Body of pancreas (tissue), 4 donors: ENCODE measurements around the gene APOC4.

Experiments
- CTCF ChIP-seq, 7 experiments: fragments of 450-650 bp in 4 of 7; fragments of 200-600 bp in 3 of 7; sonication (generic) in 3 of 7; IDR thresholded peaks; one replicate each; pipeline ENCODE4 v1.5.1; 2016 to 2019; ENCODE audit warnings: antibody characterized with exemption in 7 of 7
- POLR2A ChIP-seq, 3 donors: fragments of 450-650 bp; IDR thresholded peaks; one replicate each; pipeline ENCODE4 v1.6.1; 2016; ENCODE audit warnings: antibody characterized with exemption in 3 of 3, mild to moderate bottlenecking in 2 of 3

- no peak for TF ChIP-seq CTCF (IDR thresholded peaks at IDR 0.05)
- peak in 1 of 3 donors; percentile 38 for TF ChIP-seq POLR2A (IDR thresholded peaks at IDR 0.05)
Observed at GRCh38 chr19:44905437-44906160, 36.4 kb upstream of the APOC4 start, which contains the start of gene APOE.
